Osteocyte (in vitro differentiated cells): Measurements from ENCODE around the gene RET. TPM values are rescaled to one million over a fixed set of nuclear protein-coding genes. Genes with fewer than 3 reads are reported as not detected.

Source experiments
- DNase-seq: peaks from one replicate; pipeline ENCODE4 v3.0.0; 2021; ENCODE audit warnings: mixed read lengths; ENCODE audit not compliant: unreplicated experiment; ENCODE audit errors: extremely low spot score
- H3K27ac Mint-ChIP-seq: one replicate; pipeline ENCODE4 v1.8.0; 2021; ENCODE audit warnings: mild to moderate bottlenecking, mixed read lengths; ENCODE audit not compliant: unreplicated experiment
- H3K27me3 Mint-ChIP-seq: one replicate; pipeline ENCODE4 v1.8.0; 2021; ENCODE audit warnings: mixed read lengths; ENCODE audit not compliant: unreplicated experiment
- H3K36me3 Mint-ChIP-seq: one replicate; pipeline ENCODE4 v1.8.0; 2021; ENCODE audit warnings: mixed read lengths; ENCODE audit not compliant: unreplicated experiment
- H3K4me1 Mint-ChIP-seq: one replicate; pipeline ENCODE4 v1.8.0; 2021; ENCODE audit warnings: mixed read lengths; ENCODE audit not compliant: unreplicated experiment
- H3K4me3 Mint-ChIP-seq: one replicate; pipeline ENCODE4 v1.8.0; 2021; ENCODE audit warnings: mild to moderate bottlenecking, moderate library complexity, mixed read lengths; ENCODE audit not compliant: unreplicated experiment
- H3K9me3 Mint-ChIP-seq: one replicate; pipeline ENCODE4 v1.8.0; 2021; ENCODE audit warnings: mixed read lengths; ENCODE audit not compliant: unreplicated experiment
- total RNA-seq: library from RNA; stranded (reverse); gene quantifications from 2 replicates; pipeline ENCODE4 v1.2.1, GENCODE V29; 2021
- TF ChIP-seq, protein P1 (sequence below): fragments of 200-600 bp; sonication (generic); IDR thresholded peaks from 2 replicates; pipeline ENCODE4 v1.5.0; 2021; ENCODE audit warnings: antibody characterized with exemption, mild to moderate bottlenecking, moderate library complexity

RET gene
- total RNA-seq, 1 donor from 2014 or later: 0.43 TPM

DNA sequence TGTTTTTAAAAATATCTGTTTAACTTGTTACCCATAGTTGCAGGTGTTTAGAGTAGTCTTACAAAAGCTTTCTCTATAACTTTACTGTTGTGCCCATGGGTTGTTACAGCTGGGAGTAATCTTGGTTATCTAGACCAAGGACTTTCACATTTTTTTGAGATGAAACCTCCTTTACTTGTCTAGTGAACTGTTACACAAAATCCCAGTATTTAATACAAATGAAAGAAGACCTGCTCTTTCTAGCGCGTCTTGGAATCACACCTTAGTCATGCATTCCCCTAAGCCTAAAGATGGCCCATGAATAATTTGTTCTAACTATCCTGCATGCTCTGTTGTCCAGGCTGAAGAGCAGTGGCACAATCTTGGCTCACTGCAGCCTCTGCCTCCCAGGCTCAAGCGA is 99.4 kb downstream of the RET start:
- Mint-ChIP-seq H3K9me3 (peaks cover 11% of the 10 kb centered on the region), H3K4me3 (no peak overlapping the region), H3K4me1 (no peaks in the 10 kb centered on the region), H3K27ac (no peak overlapping the region), H3K36me3 (peaks cover 57% of the 10 kb centered on the region), H3K27me3 (no peaks in the 10 kb centered on the region)
- TF ChIP-seq, protein P1, sequence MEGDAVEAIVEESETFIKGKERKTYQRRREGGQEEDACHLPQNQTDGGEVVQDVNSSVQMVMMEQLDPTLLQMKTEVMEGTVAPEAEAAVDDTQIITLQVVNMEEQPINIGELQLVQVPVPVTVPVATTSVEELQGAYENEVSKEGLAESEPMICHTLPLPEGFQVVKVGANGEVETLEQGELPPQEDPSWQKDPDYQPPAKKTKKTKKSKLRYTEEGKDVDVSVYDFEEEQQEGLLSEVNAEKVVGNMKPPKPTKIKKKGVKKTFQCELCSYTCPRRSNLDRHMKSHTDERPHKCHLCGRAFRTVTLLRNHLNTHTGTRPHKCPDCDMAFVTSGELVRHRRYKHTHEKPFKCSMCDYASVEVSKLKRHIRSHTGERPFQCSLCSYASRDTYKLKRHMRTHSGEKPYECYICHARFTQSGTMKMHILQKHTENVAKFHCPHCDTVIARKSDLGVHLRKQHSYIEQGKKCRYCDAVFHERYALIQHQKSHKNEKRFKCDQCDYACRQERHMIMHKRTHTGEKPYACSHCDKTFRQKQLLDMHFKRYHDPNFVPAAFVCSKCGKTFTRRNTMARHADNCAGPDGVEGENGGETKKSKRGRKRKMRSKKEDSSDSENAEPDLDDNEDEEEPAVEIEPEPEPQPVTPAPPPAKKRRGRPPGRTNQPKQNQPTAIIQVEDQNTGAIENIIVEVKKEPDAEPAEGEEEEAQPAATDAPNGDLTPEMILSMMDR: no peak
- DNase-seq: no peak

DNA sequence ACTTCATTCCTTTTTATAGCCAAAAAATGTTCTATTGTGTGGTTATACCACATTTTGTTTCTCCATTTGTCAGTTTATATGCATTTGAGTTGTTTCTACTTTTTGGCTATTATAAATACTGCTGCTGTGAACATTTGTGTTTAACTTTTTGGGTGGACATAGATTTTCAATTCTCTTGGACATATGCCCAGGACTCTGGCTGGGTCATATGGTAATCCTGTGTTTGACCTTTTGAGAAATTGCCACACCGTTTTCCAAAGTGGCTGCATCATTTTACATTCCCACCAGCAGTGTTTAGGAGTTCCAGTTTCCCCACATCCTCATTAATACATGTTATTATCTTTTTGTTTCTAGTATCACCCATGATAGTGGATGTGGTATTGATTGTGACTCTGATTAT is 100.7 kb downstream of the RET start:
- H3K4me3 Mint-ChIP-seq: no peak overlapping the region
- TF ChIP-seq, protein P1: no peak

More for the DNA sequence above, 100.7 kb downstream of the RET start:
- no peaks in the 10 kb centered on the region for H3K4me1 Mint-ChIP-seq
- H3K27me3 Mint-ChIP-seq: no peaks in the 10 kb centered on the region
- no peak for DNase-seq
- peaks cover 11% of the 10 kb centered on the region for H3K9me3 Mint-ChIP-seq
- H3K27ac Mint-ChIP-seq: no peak overlapping the region
- peaks cover 59% of the 10 kb centered on the region for H3K36me3 Mint-ChIP-seq

Other genes starting within 250 kb of the RET start
- 36.6 and 38.7 TPM in 2 replicates for gene CSGALNACT2, start 61.4 kb downstream of the RET start, total RNA-seq
- not detected in 2 replicates for gene RASGEF1A, start 190.0 kb downstream of the RET start, total RNA-seq